Left kidney (tissue), 8 donors: ENCODE data around the gene PTPRE. TPM values are rescaled to one million over a fixed set of nuclear protein-coding genes. Genes with fewer than 3 reads are reported as not detected.

Source experiments
- DNase-seq: peaks from one replicate; pipeline ENCODE4 v3.0.0-alpha.2; 2013
- long read RNA-seq, 8 donors: transcript quantifications; one replicate each; lab custom pipeline, GENCODE V29; 2026
- polyA plus RNA-seq: library from polyadenylated mRNA; unstranded; fragments of 120-200 nt; gene quantifications from one replicate; pipeline ENCODE4 v1.2.1, GENCODE V29; 2013; ENCODE audit not compliant: insufficient read length

The PTPRE gene
- 5.6 TPM for polyA plus RNA-seq
- long read RNA-seq, donor 1 = 0 reads
- long read RNA-seq, donor 2, full-length matches to known transcripts = 1 of 1 reads
- long read RNA-seq, donor 2, partial matches to known transcripts = 0 of 1 reads
- long read RNA-seq, donor 2, other reads (novel, unspliced or antisense) = 0 of 1 reads
- long read RNA-seq, donor 3 = 0 reads
- long read RNA-seq, donor 4 = 0 reads
- long read RNA-seq, donor 5 = 0 reads
- long read RNA-seq, donor 6 = 0 reads
- long read RNA-seq, donor 7, full-length matches to known transcripts = 1 of 1 reads
- long read RNA-seq, donor 7, partial matches to known transcripts = 0 of 1 reads
- long read RNA-seq, donor 7, other reads (novel, unspliced or antisense) = 0 of 1 reads
- long read RNA-seq, donor 8 = 0 reads

GRCh38 chr10:127906548-127907377, at the start of gene PTPRE:
TSS of gene PTPRE (plus strand) at chr10:127907103. CDS start at chr10:128040882, 133,779 bp downstream.
- DNase-seq = peak; percentile 60

- no peak for DNase-seq
These were observed 46.3 kb upstream of the PTPRE start for GRCh38 chr10:127860592-127860991.

- DNase-seq = no peak
These were observed 43.6 kb upstream of the PTPRE start for GRCh38 chr10:127863231-127863825.

- DNase-seq = no peak
These were observed 40.5 kb upstream of the PTPRE start for GRCh38 chr10:127866276-127867013.

- DNase-seq = no peak
These were observed 39.1 kb upstream of the PTPRE start for GRCh38 chr10:127867805-127868204.

GRCh38 chr10:127869329-127869728, 37.6 kb upstream of the PTPRE start:
- DNase-seq = no peak

- DNase-seq = no peak
These were observed 35.3 kb upstream of the PTPRE start for GRCh38 chr10:127871631-127872010.

- DNase-seq = no peak
These were observed 34.7 kb upstream of the PTPRE start for GRCh38 chr10:127872011-127872761.

- DNase-seq = no peak
These were observed 33.9 kb upstream of the PTPRE start for GRCh38 chr10:127872871-127873600.

GRCh38 chr10:127873901-127874470, 32.9 kb upstream of the PTPRE start:
- DNase-seq = no peak

- no peak for DNase-seq
These were observed 32.0 kb upstream of the PTPRE start for GRCh38 chr10:127874671-127875448.

GRCh38 chr10:127875449-127875765, 31.5 kb upstream of the PTPRE start:
- DNase-seq = no peak

GRCh38 chr10:127875916-127876315, 31.0 kb upstream of the PTPRE start:
- no peak for DNase-seq

- DNase-seq = no peak
These were observed 29.8 kb upstream of the PTPRE start for GRCh38 chr10:127877116-127877515.

GRCh38 chr10:127877699-127878098, 29.2 kb upstream of the PTPRE start:
- DNase-seq = no peak

GRCh38 chr10:127878475-127879055, 28.3 kb upstream of the PTPRE start:
- no peak for DNase-seq

GRCh38 chr10:127880557-127880956, 26.3 kb upstream of the PTPRE start:
- no peak for DNase-seq

GRCh38 chr10:127881262-127881661, 25.6 kb upstream of the PTPRE start:
- no peak for DNase-seq

GRCh38 chr10:127882391-127882790, 24.5 kb upstream of the PTPRE start:
- DNase-seq = no peak
